Thyroid gland (tissue), 4 donors: Measurements from ENCODE around the gene KCNJ6.

ENCODE experiments used
- POLR2A ChIP-seq, 2 donors: fragments of 450-650 bp; IDR thresholded peaks; one replicate each; pipeline ENCODE4 v1.6.1; 2017; ENCODE audit warnings: antibody characterized with exemption in 2 of 2, mild to moderate bottlenecking in 2 of 2, moderate library complexity in 1 of 2
- TF ChIP-seq, protein P1 (sequence below), 6 experiments: fragments of 200-600 bp in 3 of 6; fragments of 450-650 bp in 3 of 6; sonication (generic) in 3 of 6; IDR thresholded peaks; one replicate each; pipeline ENCODE4 v1.5.1; 2016 to 2019; ENCODE audit warnings: antibody characterized with exemption in 6 of 6, mild to moderate bottlenecking in 2 of 6, inconsistent platforms in 1 of 6, moderate library complexity in 1 of 6

- TF ChIP-seq, protein P1, sequence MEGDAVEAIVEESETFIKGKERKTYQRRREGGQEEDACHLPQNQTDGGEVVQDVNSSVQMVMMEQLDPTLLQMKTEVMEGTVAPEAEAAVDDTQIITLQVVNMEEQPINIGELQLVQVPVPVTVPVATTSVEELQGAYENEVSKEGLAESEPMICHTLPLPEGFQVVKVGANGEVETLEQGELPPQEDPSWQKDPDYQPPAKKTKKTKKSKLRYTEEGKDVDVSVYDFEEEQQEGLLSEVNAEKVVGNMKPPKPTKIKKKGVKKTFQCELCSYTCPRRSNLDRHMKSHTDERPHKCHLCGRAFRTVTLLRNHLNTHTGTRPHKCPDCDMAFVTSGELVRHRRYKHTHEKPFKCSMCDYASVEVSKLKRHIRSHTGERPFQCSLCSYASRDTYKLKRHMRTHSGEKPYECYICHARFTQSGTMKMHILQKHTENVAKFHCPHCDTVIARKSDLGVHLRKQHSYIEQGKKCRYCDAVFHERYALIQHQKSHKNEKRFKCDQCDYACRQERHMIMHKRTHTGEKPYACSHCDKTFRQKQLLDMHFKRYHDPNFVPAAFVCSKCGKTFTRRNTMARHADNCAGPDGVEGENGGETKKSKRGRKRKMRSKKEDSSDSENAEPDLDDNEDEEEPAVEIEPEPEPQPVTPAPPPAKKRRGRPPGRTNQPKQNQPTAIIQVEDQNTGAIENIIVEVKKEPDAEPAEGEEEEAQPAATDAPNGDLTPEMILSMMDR (IDR thresholded peaks at IDR 0.05) = no peak
- TF ChIP-seq POLR2A (IDR thresholded peaks at IDR 0.05) = no peak
These were observed 353.2 kb downstream of the KCNJ6 start for GRCh38 chr21:37562920-37563640.
